ENCODE measurements around the gene ARMH4. TPM values are rescaled to one million over a fixed set of nuclear protein-coding genes. Genes with fewer than 3 reads are reported as not detected.

The ARMH4 gene
- total RNA-seq, 4 donors from 2014 or later = 5.0 to 8.0 (median 5.8) TPM

DNA sequence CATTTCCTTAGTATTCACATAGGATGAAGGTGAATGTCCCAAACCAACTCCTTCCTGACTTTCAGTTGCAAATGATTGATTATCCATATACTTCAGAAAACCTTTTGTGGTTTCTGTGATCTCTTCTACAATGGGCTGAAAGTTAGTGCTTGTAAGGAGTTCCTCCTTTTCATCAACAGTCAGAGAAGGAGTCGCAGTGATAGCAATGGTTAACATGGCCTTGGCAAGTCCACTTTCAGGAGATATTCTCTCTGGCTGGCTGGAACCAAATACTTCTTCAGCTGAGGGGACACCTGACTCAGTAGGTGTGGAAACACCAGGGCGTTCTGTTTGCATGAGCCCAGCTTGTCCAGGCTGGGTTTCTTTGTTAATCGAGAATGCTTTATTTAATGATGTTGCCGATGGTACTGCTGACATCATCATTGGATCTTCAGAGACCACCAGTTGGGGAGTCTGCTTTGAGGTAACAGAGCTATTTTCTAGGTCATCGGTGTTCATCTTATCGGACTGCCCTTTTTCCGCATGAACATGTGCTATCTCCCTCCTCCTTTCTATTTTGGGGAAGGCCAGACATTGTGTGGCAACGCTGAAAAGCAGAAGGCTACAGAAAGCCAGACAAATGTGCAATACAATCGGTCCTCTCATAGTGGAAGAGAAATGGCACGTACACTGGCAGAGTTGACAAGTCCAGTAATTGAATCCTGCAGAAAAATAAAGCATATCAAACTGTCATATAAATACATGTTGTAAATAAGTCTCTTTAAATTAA lies 13.1 kb downstream of the ARMH4 start:
- TF ChIP-seq, protein P1, sequence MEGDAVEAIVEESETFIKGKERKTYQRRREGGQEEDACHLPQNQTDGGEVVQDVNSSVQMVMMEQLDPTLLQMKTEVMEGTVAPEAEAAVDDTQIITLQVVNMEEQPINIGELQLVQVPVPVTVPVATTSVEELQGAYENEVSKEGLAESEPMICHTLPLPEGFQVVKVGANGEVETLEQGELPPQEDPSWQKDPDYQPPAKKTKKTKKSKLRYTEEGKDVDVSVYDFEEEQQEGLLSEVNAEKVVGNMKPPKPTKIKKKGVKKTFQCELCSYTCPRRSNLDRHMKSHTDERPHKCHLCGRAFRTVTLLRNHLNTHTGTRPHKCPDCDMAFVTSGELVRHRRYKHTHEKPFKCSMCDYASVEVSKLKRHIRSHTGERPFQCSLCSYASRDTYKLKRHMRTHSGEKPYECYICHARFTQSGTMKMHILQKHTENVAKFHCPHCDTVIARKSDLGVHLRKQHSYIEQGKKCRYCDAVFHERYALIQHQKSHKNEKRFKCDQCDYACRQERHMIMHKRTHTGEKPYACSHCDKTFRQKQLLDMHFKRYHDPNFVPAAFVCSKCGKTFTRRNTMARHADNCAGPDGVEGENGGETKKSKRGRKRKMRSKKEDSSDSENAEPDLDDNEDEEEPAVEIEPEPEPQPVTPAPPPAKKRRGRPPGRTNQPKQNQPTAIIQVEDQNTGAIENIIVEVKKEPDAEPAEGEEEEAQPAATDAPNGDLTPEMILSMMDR (IDR thresholded peaks at IDR 0.05) = no peak
- no peak for TF ChIP-seq EP300 (IDR thresholded peaks at IDR 0.05)
- no peak for TF ChIP-seq POLR2A (IDR thresholded peaks at IDR 0.05; ENCODE audit: low read depth)
- TF ChIP-seq POLR2AphosphoS5 (IDR thresholded peaks at IDR 0.05) = no peak
- 86% methylated on average over 10 of the region's 10 CpGs for WGBS
- peaks cover 0 to 13% (median 4%) of the 10 kb centered on the region in 4 donors for H3K36me3 ChIP-seq

DNA sequence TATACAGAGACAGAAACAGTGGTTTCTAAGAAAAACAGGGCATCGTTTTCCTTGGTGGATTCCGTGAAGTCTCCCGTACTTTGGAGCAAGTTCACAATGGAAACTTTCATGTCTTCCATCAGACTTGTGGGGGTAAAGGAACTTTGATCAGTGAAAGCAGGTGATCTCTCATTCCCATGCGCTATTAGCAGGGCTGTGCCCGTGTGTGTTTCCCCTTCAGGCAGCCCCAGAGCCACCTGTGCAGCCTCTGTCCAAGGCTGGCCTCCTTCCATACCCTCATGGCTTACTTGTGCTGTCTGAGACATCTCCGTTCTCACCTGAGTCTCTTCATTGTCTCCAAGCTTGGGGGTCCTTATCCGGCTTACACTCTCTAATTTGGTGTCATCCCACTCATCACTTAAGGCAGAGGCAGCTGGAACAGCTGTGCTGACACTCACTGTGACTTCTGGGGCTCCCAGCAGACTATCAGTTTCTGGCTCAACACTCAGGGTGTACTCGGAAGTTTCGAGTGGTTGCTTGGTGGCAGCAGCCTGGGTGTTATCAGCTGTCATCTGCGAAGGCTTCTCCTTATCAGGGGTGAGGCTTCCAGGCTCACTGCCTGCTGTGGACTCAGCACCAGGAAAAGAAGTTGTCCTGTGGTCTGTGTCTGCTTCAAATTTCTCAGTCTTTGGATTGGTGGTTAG lies 13.8 kb downstream of the ARMH4 start:
- H3K4me3 ChIP-seq = no peak overlapping the region
- H3K27ac ChIP-seq (replicated peaks in 1 of 4) = no peak overlapping the region
- WGBS = 76% methylated on average over 10 of the region's 10 CpGs
- H3K4me1 ChIP-seq = no peaks in the 10 kb centered on the region
- H3K36me3 ChIP-seq = peaks cover 0 to 13% (median 4%) of the 10 kb centered on the region in 4 donors
- no peaks in the 10 kb centered on the region for H3K9me3 ChIP-seq
- intact Hi-C loops (cut with DNase I) = no loop called here
- H3K27me3 ChIP-seq = no peaks in the 10 kb centered on the region
- TF ChIP-seq POLR2A (IDR thresholded peaks at IDR 0.05; ENCODE audit: low read depth) = no peak
- no peak for TF ChIP-seq EP300 (IDR thresholded peaks at IDR 0.05)
- TF ChIP-seq POLR2AphosphoS5 (IDR thresholded peaks at IDR 0.05) = no peak
- TF ChIP-seq, protein P1 (IDR thresholded peaks at IDR 0.05) = no peak
- no peak for DNase-seq (ENCODE audit: extremely low spot score)

More for the DNA sequence above, 13.1 kb downstream of the ARMH4 start:
- no peak for DNase-seq (ENCODE audit: extremely low spot score)
- intact Hi-C loops (cut with DNase I) = no loop called here
- H3K4me3 ChIP-seq = no peak overlapping the region
- H3K27ac ChIP-seq (replicated peaks in 1 of 4) = no peak overlapping the region
- no peaks in the 10 kb centered on the region for H3K9me3 ChIP-seq
- no peaks in the 10 kb centered on the region for H3K4me1 ChIP-seq
- H3K27me3 ChIP-seq = no peaks in the 10 kb centered on the region

DNA sequence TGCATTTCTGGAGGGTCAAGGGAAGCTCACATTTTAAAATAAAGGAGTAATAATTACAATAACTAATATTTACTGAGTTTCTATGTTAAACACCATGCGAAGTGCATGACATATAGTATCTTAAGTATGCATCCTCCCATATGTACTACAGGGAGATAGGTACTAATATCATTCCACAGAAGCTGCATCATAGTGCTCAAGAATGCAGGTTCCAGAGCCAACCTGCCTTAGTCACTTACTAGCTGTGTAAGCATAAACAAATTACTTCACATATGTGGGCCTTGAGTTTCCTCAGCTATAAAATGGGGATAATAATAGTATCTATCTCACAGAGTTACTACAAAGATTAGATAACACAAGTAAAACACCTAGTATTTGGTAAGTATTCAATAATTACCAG lies 18.3 kb downstream of the ARMH4 start:
- DNase-seq (ENCODE audit: extremely low spot score) = no peak
- 74% methylated on average over 1 of the region's 1 CpG for WGBS
- no peak overlapping the region for H3K4me3 ChIP-seq
- intact Hi-C loops (cut with DNase I) = no loop called here
- peaks cover 0 to 11% (median 4%) of the 10 kb centered on the region in 4 donors for H3K36me3 ChIP-seq
- H3K4me1 ChIP-seq = peaks cover 0 to 18% (median 9%) of the 10 kb centered on the region in 4 donors
- H3K27me3 ChIP-seq = no peaks in the 10 kb centered on the region
- no peaks in the 10 kb centered on the region for H3K9me3 ChIP-seq
- no peak overlapping the region for H3K27ac ChIP-seq (replicated peaks in 1 of 4)
- no peak for TF ChIP-seq POLR2A (IDR thresholded peaks at IDR 0.05; ENCODE audit: low read depth)
- TF ChIP-seq, protein P1 (IDR thresholded peaks at IDR 0.05) = no peak
- TF ChIP-seq EP300 (IDR thresholded peaks at IDR 0.05) = no peak
- no peak for TF ChIP-seq POLR2AphosphoS5 (IDR thresholded peaks at IDR 0.05)

DNA sequence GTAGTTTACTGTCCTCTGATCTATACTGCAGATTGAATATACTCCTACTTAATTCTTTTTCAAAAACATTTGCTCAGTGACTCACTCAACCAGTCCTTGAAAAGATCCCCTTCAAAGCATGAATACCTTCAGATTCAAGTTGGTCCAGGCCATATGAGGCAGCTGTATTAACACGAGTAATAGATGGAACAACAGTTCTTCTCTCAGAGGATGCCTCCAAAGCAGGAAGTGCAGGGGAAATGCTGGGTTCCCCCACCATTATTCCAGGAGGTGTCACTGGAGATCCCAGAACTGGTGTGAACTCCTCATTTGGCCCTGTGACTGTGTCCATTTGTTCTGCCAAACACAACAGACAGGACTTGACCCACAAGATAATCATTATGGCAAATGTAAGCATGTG lies 20.6 kb downstream of the ARMH4 start:
- TF ChIP-seq POLR2A (IDR thresholded peaks at IDR 0.05; ENCODE audit: low read depth) = no peak
- no peak for TF ChIP-seq EP300 (IDR thresholded peaks at IDR 0.05)
- TF ChIP-seq, protein P1 (IDR thresholded peaks at IDR 0.05) = no peak
- Histone ChIP-seq H3K4me3 (no peak overlapping the region), H3K36me3 (no peaks in the 10 kb centered on the region), H3K27ac (replicated peaks in 1 of 4) (peak overlapping the region in 1 of 4 donors; percentile 7), H3K27me3 (no peaks in the 10 kb centered on the region), H3K9me3 (no peaks in the 10 kb centered on the region), H3K4me1 (peaks cover 0 to 18% (median 9%) of the 10 kb centered on the region in 4 donors)
- 75% methylated on average over 1 of the region's 1 CpG for WGBS
- intact Hi-C loops (cut with DNase I) = no loop called here
- no peak for DNase-seq (ENCODE audit: extremely low spot score)

All from esophagus muscularis mucosa (tissue), 4 donors.